Neural progenitor cell (in vitro differentiated cells): Measurements from ENCODE around the gene NPB. TPM values are rescaled to one million over a fixed set of nuclear protein-coding genes. Genes with fewer than 3 reads are reported as not detected.
"Not testable (repeated sequence)": the region's sequence is repeated elsewhere in the genome, so short reads cannot be mapped to it uniquely, and the experiment has no call there.

Experiments used
- DNase-seq: peaks from one replicate; pipeline ENCODE4 v3.0.0-alpha.2; 2016; ENCODE audit warnings: low spot score
- H2AFZ ChIP-seq: fragments of 200-600 bp; sonication (generic); replicated peaks from 2 replicates; pipeline ENCODE4 v1.6.1; 2016; ENCODE audit warnings: antibody characterized with exemption
- H3F3A ChIP-seq: fragments of 200-600 bp; sonication (generic); 2 replicates; pipeline ENCODE4 v1.6.1; 2016; ENCODE audit warnings: antibody characterized with exemption, low read depth
- H3K27ac ChIP-seq: fragments of 200-600 bp; sonication (generic); 2 replicates; pipeline ENCODE4 v1.5.1; 2016; ENCODE audit warnings: mild to moderate bottlenecking
- H3K27me3 ChIP-seq: fragments of 200-600 bp; sonication (generic); 2 replicates; pipeline ENCODE4 v1.6.1; 2016; ENCODE audit warnings: mild to moderate bottlenecking, moderate library complexity
- H3K36me3 ChIP-seq: fragments of 200-600 bp; sonication (generic); 2 replicates; pipeline ENCODE4 v1.5.1; 2016
- H3K4me1 ChIP-seq: fragments of 200-600 bp; sonication (generic); 2 replicates; pipeline ENCODE4 v1.6.1; 2016; ENCODE audit warnings: mixed run types
- H3K4me2 ChIP-seq: fragments of 200-600 bp; sonication (generic); 2 replicates; pipeline ENCODE4 v1.6.1; 2016
- H3K4me3 ChIP-seq: fragments of 200-600 bp; sonication (generic); 2 replicates; pipeline ENCODE4 v1.5.1; 2016
- H3K79me2 ChIP-seq: fragments of 200-600 bp; sonication (generic); 2 replicates; pipeline ENCODE4 v1.6.1; 2016; ENCODE audit warnings: low read depth
- H3K9ac ChIP-seq: fragments of 200-600 bp; sonication (generic); 2 replicates; pipeline ENCODE4 v1.6.1; 2016
- H3K9me3 ChIP-seq: fragments of 200-600 bp; sonication (generic); 2 replicates; pipeline ENCODE4 v1.5.1; 2016; ENCODE audit warnings: low read depth
- H4K20me1 ChIP-seq: fragments of 200-600 bp; sonication (generic); 2 replicates; pipeline ENCODE4 v1.6.1; 2016; ENCODE audit warnings: low read depth
- H3K27ac Mint-ChIP-seq: 3 replicates; pipeline ENCODE4 v1.8.0; 2021; ENCODE audit warnings: mixed read lengths
- H3K27me3 Mint-ChIP-seq: 2 replicates; pipeline ENCODE4 v1.8.0; 2022; ENCODE audit warnings: low read depth, mild to moderate bottlenecking, inconsistent platforms, moderate library complexity, mixed read lengths; ENCODE audit not compliant: insufficient read depth
- H3K36me3 Mint-ChIP-seq: 3 replicates; pipeline ENCODE4 v1.8.0; 2021; ENCODE audit warnings: mixed read lengths
- H3K4me1 Mint-ChIP-seq: 3 replicates; pipeline ENCODE4 v1.8.0; 2021; ENCODE audit warnings: mixed read lengths
- H3K4me3 Mint-ChIP-seq: 3 replicates; pipeline ENCODE4 v1.8.0; 2021; ENCODE audit warnings: mild to moderate bottlenecking, moderate library complexity, mixed read lengths
- H3K9me3 Mint-ChIP-seq: 3 replicates; pipeline ENCODE4 v1.8.0; 2020; ENCODE audit warnings: mixed read lengths
- EZH2 ChIP-seq: fragments of 200-600 bp; sonication (generic); IDR thresholded peaks from 2 replicates; pipeline ENCODE4 v1.6.1; 2017; ENCODE audit warnings: antibody characterized with exemption, mild to moderate bottlenecking, moderate library complexity
- EZH2phosphoT487 ChIP-seq: fragments of 200-600 bp; sonication (generic); IDR thresholded peaks from 2 replicates; pipeline ENCODE4 v1.6.1; 2017; ENCODE audit warnings: antibody characterized with exemption
- total RNA-seq: library from RNA; depleted of rRNA; stranded (reverse); fragments of >200 nt; gene quantifications from 2 replicates; pipeline ENCODE4 v1.2.3, GENCODE V29; 2015; ENCODE audit warnings: low replicate concordance
- TF ChIP-seq, protein P1 (sequence below): fragments of 200-600 bp; sonication (generic); IDR thresholded peaks from 2 replicates; pipeline ENCODE4 v1.5.1; 2017; ENCODE audit warnings: antibody characterized with exemption, mild to moderate bottlenecking

NPB gene
- total RNA-seq, 1 donor from 2014 or later = not detected

DNA sequence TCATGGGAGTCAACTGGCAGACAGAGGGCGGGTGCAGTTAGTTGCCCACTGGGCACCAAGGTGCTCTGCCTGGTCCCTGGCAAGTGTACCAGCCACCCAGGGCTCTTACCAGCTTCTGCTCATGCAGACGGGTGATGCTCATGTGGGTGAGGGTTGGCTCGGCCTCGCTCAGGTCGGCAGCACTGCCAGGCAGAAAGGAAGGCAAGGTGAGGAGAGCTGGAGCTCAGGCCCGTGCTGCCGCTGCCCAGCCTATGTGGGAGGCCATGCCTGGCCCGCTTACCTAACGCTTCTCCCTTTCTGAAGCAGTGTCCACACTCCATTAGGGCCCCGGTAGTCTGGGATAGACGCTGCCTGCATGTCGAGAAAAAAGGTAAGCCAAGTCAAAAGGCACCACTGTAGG is 13.3 kb downstream of the NPB start:
- Histone ChIP-seq H2AFZ (no peak overlapping the region), H3K4me1 (peaks cover 13% of the 10 kb centered on the region), H3K79me2 (peaks cover 18% of the 10 kb centered on the region), H3K27ac (no peak overlapping the region), H3F3A (peaks cover 45% of the 10 kb centered on the region), H3K4me3 (no peak overlapping the region), H3K36me3 (no peaks in the 10 kb centered on the region), H3K27me3 (peaks cover 6% of the 10 kb centered on the region), H3K4me2 (no peak overlapping the region), H4K20me1 (peaks cover 37% of the 10 kb centered on the region), H3K9ac (no peak overlapping the region), H3K9me3 (no peaks in the 10 kb centered on the region)
- DNase-seq = no peak
- H3K27me3 Mint-ChIP-seq = peaks cover 2% of the 10 kb centered on the region
- no peak overlapping the region for H3K4me3 Mint-ChIP-seq
- H3K36me3 Mint-ChIP-seq = peaks cover 11% of the 10 kb centered on the region
- TF ChIP-seq, protein P1, sequence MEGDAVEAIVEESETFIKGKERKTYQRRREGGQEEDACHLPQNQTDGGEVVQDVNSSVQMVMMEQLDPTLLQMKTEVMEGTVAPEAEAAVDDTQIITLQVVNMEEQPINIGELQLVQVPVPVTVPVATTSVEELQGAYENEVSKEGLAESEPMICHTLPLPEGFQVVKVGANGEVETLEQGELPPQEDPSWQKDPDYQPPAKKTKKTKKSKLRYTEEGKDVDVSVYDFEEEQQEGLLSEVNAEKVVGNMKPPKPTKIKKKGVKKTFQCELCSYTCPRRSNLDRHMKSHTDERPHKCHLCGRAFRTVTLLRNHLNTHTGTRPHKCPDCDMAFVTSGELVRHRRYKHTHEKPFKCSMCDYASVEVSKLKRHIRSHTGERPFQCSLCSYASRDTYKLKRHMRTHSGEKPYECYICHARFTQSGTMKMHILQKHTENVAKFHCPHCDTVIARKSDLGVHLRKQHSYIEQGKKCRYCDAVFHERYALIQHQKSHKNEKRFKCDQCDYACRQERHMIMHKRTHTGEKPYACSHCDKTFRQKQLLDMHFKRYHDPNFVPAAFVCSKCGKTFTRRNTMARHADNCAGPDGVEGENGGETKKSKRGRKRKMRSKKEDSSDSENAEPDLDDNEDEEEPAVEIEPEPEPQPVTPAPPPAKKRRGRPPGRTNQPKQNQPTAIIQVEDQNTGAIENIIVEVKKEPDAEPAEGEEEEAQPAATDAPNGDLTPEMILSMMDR = no peak
- no peak for TF ChIP-seq EZH2phosphoT487
- TF ChIP-seq EZH2 = no peak
- no peak overlapping the region for H3K27ac Mint-ChIP-seq
- H3K9me3 Mint-ChIP-seq = no peaks in the 10 kb centered on the region
- peaks cover 20% of the 10 kb centered on the region for H3K4me1 Mint-ChIP-seq

DNA sequence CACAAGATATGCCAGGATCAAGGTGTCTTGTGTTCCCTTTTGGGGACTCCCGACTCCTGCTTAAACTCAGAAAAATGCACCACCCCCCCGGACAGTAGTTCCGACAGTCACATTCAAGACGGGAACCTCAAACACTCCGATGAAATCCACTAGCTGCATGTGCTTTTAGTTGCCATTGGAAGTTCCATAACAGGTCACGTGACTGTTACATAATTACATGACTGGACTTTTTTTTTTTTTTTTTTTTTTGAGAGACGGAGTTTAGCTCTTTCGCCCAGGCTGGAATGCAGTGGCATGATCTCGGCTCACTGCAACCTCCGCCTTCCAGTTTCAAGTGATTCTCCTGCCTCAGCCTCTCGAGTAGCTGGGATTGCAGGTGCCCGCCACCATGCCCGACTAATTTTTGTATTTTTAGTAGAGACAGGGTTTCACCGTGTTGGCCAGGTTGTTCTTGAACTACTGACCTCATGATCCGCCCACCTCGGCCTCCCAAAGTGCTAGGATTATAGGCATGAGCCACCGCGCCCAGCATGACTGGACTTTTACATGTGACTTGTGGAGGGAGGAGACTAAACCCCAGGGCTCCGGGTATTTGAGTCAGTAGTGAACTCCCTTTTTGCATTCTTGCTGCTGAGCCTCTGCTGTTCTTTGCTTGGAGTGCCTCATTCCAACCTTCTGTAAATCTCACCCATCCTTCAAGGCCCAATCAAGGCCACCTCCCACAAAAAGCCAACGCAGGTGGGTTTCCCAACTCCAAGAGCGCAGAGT is 14.4 kb downstream of the NPB start:
- Histone ChIP-seq H3K4me3 (peak overlapping the region; percentile 96), H3K9me3 (no peaks in the 10 kb centered on the region), H3K4me1 (peaks cover 10% of the 10 kb centered on the region), H3K36me3 (no peaks in the 10 kb centered on the region), H3K79me2 (peaks cover 29% of the 10 kb centered on the region), H4K20me1 (peaks cover 31% of the 10 kb centered on the region), H3K9ac (no peak overlapping the region), H3K27ac (no peak overlapping the region), H3K27me3 (no peaks in the 10 kb centered on the region), H2AFZ (no peak overlapping the region), H3F3A (peaks cover 42% of the 10 kb centered on the region), H3K4me2 (peak overlapping the region; percentile 90)
- peak overlapping the region; percentile 81 for H3K4me3 Mint-ChIP-seq
- H3K27me3 Mint-ChIP-seq = peaks cover 2% of the 10 kb centered on the region
- no peak for DNase-seq
- no peak for TF ChIP-seq EZH2phosphoT487
- H3K27ac Mint-ChIP-seq = no peak overlapping the region
- peaks cover 13% of the 10 kb centered on the region for H3K36me3 Mint-ChIP-seq
- no peaks in the 10 kb centered on the region for H3K9me3 Mint-ChIP-seq
- H3K4me1 Mint-ChIP-seq = peaks cover 20% of the 10 kb centered on the region

DNA sequence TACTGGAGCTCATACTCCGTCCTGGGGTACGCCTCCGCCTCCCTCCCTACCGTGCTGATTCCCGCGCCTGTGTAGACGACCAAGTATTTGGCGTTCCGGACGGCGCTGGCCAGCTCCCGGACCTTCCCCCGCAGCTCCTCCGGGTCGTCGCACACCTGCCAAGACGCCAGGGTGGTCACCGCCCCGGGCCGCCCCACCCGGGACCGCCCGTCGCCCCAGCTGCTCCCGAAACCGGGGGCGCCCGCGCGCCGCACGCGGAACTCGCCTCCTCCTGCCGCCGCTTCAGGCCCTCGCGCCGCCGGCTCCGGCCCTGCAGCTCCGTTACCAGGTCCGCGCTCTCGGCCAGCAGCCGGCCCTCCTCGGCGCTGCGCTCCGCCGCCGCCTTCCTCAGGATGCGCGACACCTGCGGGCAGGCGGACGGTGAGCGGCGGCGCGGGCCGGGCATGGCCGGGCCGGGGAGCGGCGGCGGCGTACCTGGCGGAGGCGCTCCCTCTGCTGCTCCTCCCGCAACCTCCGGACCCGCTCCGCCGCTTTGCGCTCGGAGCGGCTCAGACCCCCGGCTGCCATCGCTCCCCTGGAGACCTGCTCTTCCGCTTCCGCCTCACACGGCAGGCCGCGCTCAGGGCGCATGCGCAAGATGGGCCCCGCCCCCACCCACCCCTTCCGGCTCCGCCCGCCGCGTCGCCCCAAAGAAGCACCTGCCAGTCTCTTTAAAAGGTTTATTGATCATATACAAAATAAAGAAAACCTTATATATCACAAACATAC is 15.7 kb downstream of the NPB start, which contains the start of gene SIRT7:
SIRT7 (minus strand) TSS at position 612 of the 768 bp plus-strand sequence; CDS start at position 567, 45 bp downstream.
- Histone ChIP-seq H3K9ac (peak within 1 kb of the TSS; percentile 64), H3K4me3 (peak within 1 kb of the TSS; percentile 96), H2AFZ (no peak within 1 kb of the TSS), H3K79me2 (peaks cover 43% of the 10 kb centered on the region), H3K27me3 (no peaks in the 10 kb centered on the region), H3K36me3 (no peaks in the 10 kb centered on the region), H3K9me3 (no peaks in the 10 kb centered on the region), H3K27ac (no peak within 1 kb of the TSS), H3K4me2 (peak within 1 kb of the TSS; percentile 90), H3K4me1 (peaks cover 10% of the 10 kb centered on the region), H4K20me1 (peaks cover 25% of the 10 kb centered on the region), H3F3A (peaks cover 30% of the 10 kb centered on the region)
- H3K9me3 Mint-ChIP-seq = no peaks in the 10 kb centered on the region
- TF ChIP-seq EZH2 = no peak
- TF ChIP-seq, protein P1 = no peak
- H3K4me3 Mint-ChIP-seq = peak within 1 kb of the TSS; percentile 89
- no peak within 1 kb of the TSS for H3K27ac Mint-ChIP-seq
- peak; percentile 93 for DNase-seq
- peaks cover 20% of the 10 kb centered on the region for H3K4me1 Mint-ChIP-seq
- peaks cover 2% of the 10 kb centered on the region for H3K27me3 Mint-ChIP-seq
- H3K36me3 Mint-ChIP-seq = peaks cover 15% of the 10 kb centered on the region

DNA sequence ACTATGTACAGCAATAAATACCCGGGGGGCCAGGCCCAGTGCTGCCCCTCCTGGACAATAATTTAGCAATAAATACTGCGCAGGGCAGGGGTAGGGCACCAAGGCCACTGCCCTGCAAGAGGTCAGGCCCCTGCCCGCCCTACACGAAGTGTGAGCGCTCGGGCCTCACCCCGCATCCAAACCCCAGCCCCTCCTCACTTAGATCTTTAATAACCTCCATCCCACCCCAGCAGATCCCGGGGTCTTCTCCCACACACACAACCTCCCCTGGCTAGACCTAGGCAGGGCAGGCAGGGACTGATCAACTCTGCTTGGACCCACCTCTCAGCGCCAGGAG is 16.3 kb downstream of the NPB start:
- H3K36me3 Mint-ChIP-seq, H3K27me3 Mint-ChIP-seq, H3K9me3 Mint-ChIP-seq, H3K9ac ChIP-seq, H3K27me3 ChIP-seq, H2AFZ ChIP-seq, H3K27ac ChIP-seq, DNase-seq, H3K9me3 ChIP-seq, H3K27ac Mint-ChIP-seq, H3K36me3 ChIP-seq: not testable (repeated sequence)
- TF ChIP-seq, protein P1 = peak; percentile 19
- peaks cover 22% of the 10 kb centered on the region for H3K4me1 Mint-ChIP-seq
- H3K4me2 ChIP-seq = peak overlapping the region; percentile 90
- peak overlapping the region; percentile 89 for H3K4me3 Mint-ChIP-seq
- H3K4me1 ChIP-seq = peaks cover 15% of the 10 kb centered on the region
- H3K4me3 ChIP-seq = peak overlapping the region; percentile 96
- peaks cover 28% of the 10 kb centered on the region for H3F3A ChIP-seq
- H4K20me1 ChIP-seq = peaks cover 31% of the 10 kb centered on the region
- H3K79me2 ChIP-seq = peaks cover 48% of the 10 kb centered on the region
